Jurkat, Clone E6-1 (cell line): ENCODE data around the gene HES1.
"Not testable (repeated sequence)": the region's sequence is repeated elsewhere in the genome, so short reads cannot be mapped to it uniquely, and the experiment has no call there.

ENCODE experiments used
- DNase-seq: peaks from one replicate; pipeline ENCODE4 v3.0.0-alpha.2; 2011; ENCODE audit warnings: low read depth, low spot score
- H3K4me3 ChIP-seq: 2 replicates; pipeline ENCODE4 v1.5.1; 2011; ENCODE audit warnings: mild to moderate bottlenecking, low read length, control low read depth, moderate library complexity

HES1 gene

GRCh38 chr3:194121891-194122631 is 13.9 kb upstream of the HES1 start:
- no peak overlapping the region for H3K4me3 ChIP-seq
- no peak for DNase-seq

GRCh38 chr3:194123726-194124125 is 12.2 kb upstream of the HES1 start:
- DNase-seq = no peak
- no peak overlapping the region for H3K4me3 ChIP-seq

DNA sequence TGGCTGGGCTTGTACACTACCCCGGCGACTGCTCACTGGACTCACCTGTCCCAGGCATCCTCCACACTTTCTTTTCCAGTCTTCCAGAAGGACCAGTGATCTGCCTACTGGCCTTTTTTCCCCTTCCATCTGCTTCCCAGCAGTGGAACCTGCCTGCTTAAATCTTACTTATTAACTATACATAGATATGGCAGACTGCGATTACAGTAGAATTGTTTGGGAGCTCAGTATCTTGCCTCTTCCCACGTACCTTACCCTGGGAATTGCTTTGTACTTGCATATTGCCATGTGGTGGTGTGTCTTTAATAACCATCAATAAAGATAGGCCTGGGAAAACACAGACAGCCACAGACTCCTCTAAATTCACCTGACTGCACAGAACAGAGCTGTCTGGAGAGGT is 11.8 kb upstream of the HES1 start:
- no peak for DNase-seq

GRCh38 chr3:194125442-194125841 is 10.5 kb upstream of the HES1 start:
- DNase-seq = no peak

More for the DNA sequence above, 11.8 kb upstream of the HES1 start:
- H3K4me3 ChIP-seq = no peak overlapping the region

GRCh38 chr3:194126790-194127189 is 9.2 kb upstream of the HES1 start:
- DNase-seq = no peak

More at GRCh38 chr3:194125442-194125841, 10.5 kb upstream of the HES1 start:
- no peak overlapping the region for H3K4me3 ChIP-seq

GRCh38 chr3:194128202-194128918 is 7.6 kb upstream of the HES1 start:
- H3K4me3 ChIP-seq = no peak overlapping the region
- no peak for DNase-seq

More at GRCh38 chr3:194126790-194127189, 9.2 kb upstream of the HES1 start:
- no peak overlapping the region for H3K4me3 ChIP-seq

GRCh38 chr3:194128919-194129295 is 7.0 kb upstream of the HES1 start:
- DNase-seq, H3K4me3 ChIP-seq: not testable (repeated sequence)

- no peak for DNase-seq
- no peak overlapping the region for H3K4me3 ChIP-seq
These were observed 6.3 kb upstream of the HES1 start for GRCh38 chr3:194129581-194130133.

- H3K4me3 ChIP-seq = no peak overlapping the region
- no peak for DNase-seq
These were observed 5.8 kb upstream of the HES1 start for GRCh38 chr3:194130188-194130587.

GRCh38 chr3:194130807-194131589 is 5.0 kb upstream of the HES1 start:
- DNase-seq = peak; percentile 77
- H3K4me3 ChIP-seq = no peak overlapping the region

- DNase-seq = no peak
- no peak overlapping the region for H3K4me3 ChIP-seq
These were observed 3.3 kb upstream of the HES1 start for GRCh38 chr3:194132465-194133286.

GRCh38 chr3:194133661-194134230 is 2.2 kb upstream of the HES1 start:
- DNase-seq = no peak
- H3K4me3 ChIP-seq = peak overlapping the region; percentile 15

DNA sequence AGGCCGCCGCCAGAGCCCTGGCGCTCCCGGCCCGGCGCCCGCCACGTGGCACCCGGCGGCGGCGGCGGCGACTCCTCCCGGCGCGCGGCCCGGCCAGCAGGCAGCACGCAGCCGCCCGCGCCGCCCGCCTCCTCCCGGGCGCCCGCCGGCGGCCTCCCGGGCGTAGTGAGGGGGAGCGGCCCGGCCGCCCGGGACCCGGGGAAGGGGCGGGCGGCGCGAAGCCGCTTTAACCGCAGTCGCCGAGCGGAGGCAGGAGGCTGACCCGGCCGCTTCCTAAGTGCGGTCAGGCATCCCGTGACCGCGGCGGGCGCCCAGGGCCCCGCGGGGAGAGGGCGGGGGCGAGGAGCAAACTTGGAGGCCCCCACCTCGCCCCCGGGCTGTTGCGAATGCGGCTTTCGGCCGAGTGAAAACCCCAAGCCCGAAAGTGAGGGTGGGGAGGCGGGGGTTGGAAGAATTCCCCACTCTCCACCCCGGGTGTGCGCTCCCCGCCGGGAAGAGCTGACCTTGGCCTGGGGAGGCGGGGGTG is 1.7 kb upstream of the HES1 start:
- no peak for DNase-seq

DNA sequence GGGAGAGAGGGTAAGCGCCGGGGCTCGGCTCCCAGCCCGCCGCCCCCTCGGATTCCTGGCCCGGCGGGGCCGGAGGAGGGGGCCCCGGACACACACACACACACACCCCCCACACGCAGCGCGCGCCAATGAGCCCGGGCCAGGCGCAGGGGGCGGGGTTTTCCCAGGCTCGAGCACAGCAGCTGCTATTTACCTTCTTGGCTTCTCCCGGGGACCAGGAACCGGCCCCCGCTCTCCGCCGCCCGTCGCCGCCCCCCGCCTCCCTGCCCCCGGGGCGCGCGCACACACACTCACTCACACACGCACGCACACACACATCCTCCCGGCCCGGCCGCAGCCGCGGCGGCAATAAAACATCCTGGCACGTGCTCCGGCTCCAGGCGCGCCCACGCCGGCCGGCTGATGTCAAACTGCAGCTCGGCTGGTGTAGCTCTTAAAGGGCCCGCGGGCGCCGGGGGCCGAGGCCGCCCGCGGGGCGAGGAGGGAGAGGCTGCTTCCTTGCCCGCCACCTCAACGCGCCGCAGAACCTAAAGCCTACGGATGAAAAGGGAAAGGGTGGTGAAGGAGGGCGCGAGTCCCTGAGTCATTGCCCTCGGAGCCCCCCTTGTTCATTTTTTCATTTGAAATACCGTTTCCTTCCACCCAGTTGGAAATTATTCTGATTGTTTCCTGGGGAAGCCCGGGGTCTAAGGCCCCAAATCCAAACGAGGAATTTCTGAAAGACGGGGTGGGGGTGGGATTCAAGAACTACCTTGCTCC is 1.0 kb upstream of the HES1 start:
- DNase-seq = peak; percentile 89
- H3K4me3 ChIP-seq = peak overlapping the region; percentile 70

More for the DNA sequence above, 1.7 kb upstream of the HES1 start:
- peak overlapping the region; percentile 70 for H3K4me3 ChIP-seq

GRCh38 chr3:194135516-194135805 is 487 bp upstream of the HES1 start:
- peak overlapping the region; percentile 70 for H3K4me3 ChIP-seq
- no peak for DNase-seq

DNA sequence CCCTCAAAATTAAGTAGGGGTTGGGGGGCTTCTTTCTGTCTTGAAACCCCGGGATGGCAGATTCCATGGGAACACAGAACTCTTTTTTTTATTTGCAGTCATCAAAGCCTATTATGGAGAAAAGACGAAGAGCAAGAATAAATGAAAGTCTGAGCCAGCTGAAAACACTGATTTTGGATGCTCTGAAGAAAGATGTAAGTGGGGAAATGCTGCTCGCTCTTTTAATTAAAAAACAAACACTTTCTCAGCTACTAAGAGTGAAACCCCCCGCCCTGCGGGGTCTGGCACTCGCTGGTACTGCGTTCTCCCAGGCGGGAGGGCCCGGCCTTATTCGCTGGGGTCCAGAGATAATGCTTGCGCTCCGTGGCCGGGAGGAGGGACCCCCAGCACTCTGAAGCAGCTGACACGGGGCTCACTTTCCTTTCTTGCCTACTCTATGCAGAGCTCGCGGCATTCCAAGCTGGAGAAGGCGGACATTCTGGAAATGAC is 615 bp downstream of the HES1 start:
- H3K4me3 ChIP-seq = peak overlapping the region; percentile 70

DNA sequence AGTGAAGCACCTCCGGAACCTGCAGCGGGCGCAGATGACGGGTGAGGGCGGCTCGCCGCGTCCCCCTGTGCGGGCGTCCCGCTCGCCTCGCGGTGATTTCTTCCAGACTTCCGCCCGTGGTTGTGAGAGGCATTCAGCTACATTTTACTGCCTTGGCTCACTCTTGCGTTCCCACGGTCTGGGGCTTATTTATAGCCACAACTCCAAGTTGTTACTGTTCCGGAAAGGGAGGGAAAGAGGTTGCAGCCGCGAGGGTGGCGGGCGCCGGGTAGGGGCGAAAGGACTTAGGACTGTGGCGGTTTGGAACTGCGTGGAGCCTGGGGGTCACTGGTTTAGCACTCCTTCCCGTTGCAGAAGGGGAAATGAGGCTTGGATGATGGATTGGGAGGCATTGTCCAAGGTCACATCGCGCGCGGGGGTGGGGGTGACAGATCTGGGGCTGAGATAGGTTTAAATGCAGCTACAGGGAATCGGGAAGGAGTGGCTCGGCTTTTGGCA is 1.1 kb downstream of the HES1 start:
- peak overlapping the region; percentile 70 for H3K4me3 ChIP-seq
- DNase-seq = peak; percentile 41

More for the DNA sequence above, 615 bp downstream of the HES1 start:
- no peak for DNase-seq
